A549 (cell line): ENCODE measurements around the gene UNC13B. TPM values are rescaled to one million over a fixed set of nuclear protein-coding genes. Genes with fewer than 3 reads are reported as not detected.

Source experiments
- ATAC-seq, 2 experiments: fragments of 200-7000 bp in 1 of 2; fragments of >200 bp in 1 of 2; cut with Nextera tagmentation in 1 of 2; cut with Tn5 transposase in 1 of 2; 3 replicates each; pipeline versions ENCODE4 v1.8.0 to v1.9.1; 2018 to 2020; ENCODE audit warnings: mild to moderate bottlenecking in 1 of 2, moderate library complexity in 1 of 2
- CTCF ChIA-PET: fragments of 300-600 bp; sonication (Branson Sonifier 250); formaldehyde crosslinking; extraction: SDS; loops from one replicate; lab custom pipeline; 2021; ENCODE audit warnings: antibody characterized with exemption, inconsistent platforms; lab: Yijun Ruan, JAX
- POLR2A ChIA-PET: fragments of 350-600 bp; formaldehyde crosslinking; extraction: SDS; loops from one replicate; lab custom pipeline; 2021; ENCODE audit warnings: antibody characterized with exemption, inconsistent platforms; lab: Yijun Ruan, JAX
- DNase-seq, 2 experiments: peaks; one replicate each; pipeline versions ENCODE4 v3.0.0 to v3.0.0-alpha.2; 2011 to 2016; ENCODE audit warnings: low read depth in 1 of 2, low spot score in 1 of 2
- FAIRE-seq: peaks from 2 replicates; lab custom pipeline; 2011; peaks lifted over from hg19 to GRCh38; lab: Jason Lieb, UNC
- H3K27ac ChIP-seq, 2 experiments: fragments of >200 bp; sonication (Bioruptor Twin); formaldehyde crosslinking; 3 replicates each; pipeline ENCODE4 v1.5.1; 2016 to 2017
- H3K4me1 ChIP-seq: fragments of >200 bp; sonication (Bioruptor Twin); formaldehyde crosslinking; 3 replicates; pipeline ENCODE4 v1.6.1; 2016
- H3K4me2 ChIP-seq: fragments of >200 bp; sonication (Bioruptor Twin); formaldehyde crosslinking; 3 replicates; pipeline ENCODE4 v1.6.1; 2016
- H3K4me3 ChIP-seq: fragments of >200 bp; sonication (Bioruptor Twin); formaldehyde crosslinking; 3 replicates; pipeline ENCODE4 v1.5.1; 2016
- H3K9me3 ChIP-seq: fragments of >200 bp; sonication (Bioruptor Twin); formaldehyde crosslinking; 3 replicates; pipeline ENCODE4 v1.6.1; 2016
- ATOH8 ChIP-seq: fragments of 250-450 bp; sonication (Bioruptor Pico); IDR thresholded peaks from 2 replicates; pipeline ENCODE4 v1.5.0; 2020; ENCODE audit warnings: low read depth, mild to moderate bottlenecking, moderate library complexity
- CEBPB ChIP-seq, 2 experiments: fragments of >200 bp in 1 of 2; sonication (Bioruptor Twin) in 1 of 2; formaldehyde crosslinking in 1 of 2; IDR thresholded peaks; 2 replicates each; pipeline ENCODE4 v1.6.1; 2012 to 2016
- CHD4 ChIP-seq: fragments of 200-600 bp; sonication (generic); IDR thresholded peaks from 2 replicates; pipeline ENCODE4 v1.6.1; 2016; ENCODE audit warnings: antibody characterized with exemption, mild to moderate bottlenecking, borderline replicate concordance
- EHF ChIP-seq: fragments of 250-450 bp; sonication (Bioruptor Pico); IDR thresholded peaks from 2 replicates; pipeline ENCODE4 v1.5.0; 2020; ENCODE audit warnings: mild to moderate bottlenecking
- EHMT2 ChIP-seq: fragments of 200-600 bp; sonication (generic); IDR thresholded peaks from 2 replicates; pipeline ENCODE4 v1.6.1; 2016; ENCODE audit warnings: antibody characterized with exemption, low read depth, mild to moderate bottlenecking, moderate library complexity
- FOSL2 ChIP-seq, 2 experiments: fragments of 450-650 bp in 1 of 2; fragments of >200 bp in 1 of 2; sonication (Bioruptor Twin) in 1 of 2; formaldehyde crosslinking; IDR thresholded peaks; 2 replicates each; pipeline versions ENCODE4 v1.5.0 to v1.6.1; 2016 to 2020; ENCODE audit warnings: mild to moderate bottlenecking in 1 of 2, moderate library complexity in 1 of 2
- HDAC2 ChIP-seq: fragments of 200-600 bp; sonication (generic); IDR thresholded peaks from 2 replicates; pipeline ENCODE4 v1.6.1; 2016
- HOXA7 ChIP-seq: fragments of 250-450 bp; sonication (Bioruptor Pico); IDR thresholded peaks from 2 replicates; pipeline ENCODE4 v1.5.0; 2020; ENCODE audit warnings: mild to moderate bottlenecking, moderate library complexity
- HOXB5 ChIP-seq: fragments of 250-450 bp; sonication (Bioruptor Pico); IDR thresholded peaks from 2 replicates; pipeline ENCODE4 v1.5.0; 2020; ENCODE audit warnings: mild to moderate bottlenecking, moderate library complexity
- JUN ChIP-seq, 2 experiments: fragments of >200 bp; sonication (Bioruptor Twin); formaldehyde crosslinking; IDR thresholded peaks; 2 replicates in 1 of 2; 3 replicates in 1 of 2; pipeline ENCODE4 v1.6.1; 2016 to 2017
- JUNB ChIP-seq: fragments of >200 bp; sonication (Bioruptor Twin); formaldehyde crosslinking; IDR thresholded peaks from 2 replicates; pipeline ENCODE4 v1.6.1; 2016
- KDM5A ChIP-seq: fragments of 200-600 bp; sonication (generic); IDR thresholded peaks from 2 replicates; pipeline ENCODE4 v1.6.1; 2016; ENCODE audit warnings: antibody characterized with exemption, mild to moderate bottlenecking
- MAX ChIP-seq: IDR thresholded peaks from 2 replicates; pipeline ENCODE4 v1.6.1; 2012
- NFE2L2 ChIP-seq: fragments of 150-350 bp; conservative IDR thresholded peaks from 2 replicates; pipeline ENCODE4 v1.6.1; 2014; ENCODE audit warnings: low read length
- NPAS2 ChIP-seq: fragments of 250-450 bp; sonication (Bioruptor Pico); IDR thresholded peaks from 2 replicates; pipeline ENCODE4 v1.8.0; 2022; ENCODE audit warnings: mild to moderate bottlenecking, moderate library complexity, borderline replicate concordance
- NR3C1 ChIP-seq: fragments of >200 bp; sonication (Bioruptor Twin); formaldehyde crosslinking; IDR thresholded peaks from 3 replicates; pipeline ENCODE4 v1.6.1; 2017
- PBX3 ChIP-seq: IDR thresholded peaks from 2 replicates; pipeline ENCODE4 v1.6.1; 2012
- POLR2AphosphoS2 ChIP-seq: conservative IDR thresholded peaks from 2 replicates; pipeline ENCODE4 v1.6.1; 2012; ENCODE audit warnings: low read length, improper control_type of control experiment, inconsistent platforms
- REST ChIP-seq: fragments of 200-600 bp; sonication (generic); IDR thresholded peaks from 2 replicates; pipeline ENCODE4 v1.6.1; 2016; ENCODE audit warnings: antibody characterized with exemption, mild to moderate bottlenecking, moderate library complexity
- TFCP2L1 ChIP-seq: fragments of 250-450 bp; sonication (Bioruptor Pico); IDR thresholded peaks from 2 replicates; pipeline ENCODE4 v1.5.0; 2021; ENCODE audit warnings: mild to moderate bottlenecking
- TP53 ChIP-seq: fragments of 250-450 bp; sonication (Bioruptor Pico); IDR thresholded peaks from 2 replicates; pipeline ENCODE4 v1.5.0; 2021; ENCODE audit warnings: mild to moderate bottlenecking, moderate library complexity
- ZSCAN20 ChIP-seq: fragments of 250-450 bp; sonication (Bioruptor Pico); IDR thresholded peaks from 2 replicates; pipeline ENCODE4 v1.8.0; 2022; ENCODE audit warnings: mild to moderate bottlenecking, moderate library complexity
- WGBS: methylation state at CpG from one replicate; pipeline ENCODE4 v1.1.6; 2017; ENCODE audit errors: missing lambda C conversion rate; 5-methylcytosine and 5-hydroxymethylcytosine counted together
- polyA plus RNA-seq, 4 experiments: library from polyadenylated mRNA; depleted of rRNA in 3 of 4; stranded (reverse); fragments of >200 nt; fragmentation: RNase III in 1 of 4; extraction: RNeasy Plus Mini Kit Qiagen cat#74134 plus additional on column Dnase treatment in 1 of 4; gene quantifications; 2 replicates in 3 of 4; 3 replicates in 1 of 4; pipeline ENCODE4 v1.2.3, GENCODE V29; 2011 to 2017

The UNC13B gene
- polyA plus RNA-seq, 2 of the 4 experiments (the other 2 are of a cell fraction), result 9.9 to 17.8 TPM

- peak overlapping the region in 1 of 2 experiments; percentile 8; a peak in 1 of 6 replicates for H3K27ac ChIP-seq
- no peak for TF ChIP-seq JUNB
- TF ChIP-seq TP53 (CRISPR knock-in tag), result no peak
- no peak for TF ChIP-seq ATOH8 (CRISPR knock-in tag)
- TF ChIP-seq REST, result no peak
- no peak for TF ChIP-seq HOXA7 (CRISPR knock-in tag)
- TF ChIP-seq POLR2AphosphoS2, result no peak
- no peak for TF ChIP-seq CHD4
- no peak for TF ChIP-seq NPAS2 (CRISPR knock-in tag)
- no peak for TF ChIP-seq MAX
- TF ChIP-seq HOXB5 (CRISPR knock-in tag), result no peak
- no peak for TF ChIP-seq CEBPB (IDR thresholded peaks at IDR 0.05)
- TF ChIP-seq KDM5A, result no peak
- TF ChIP-seq EHF, result no peak
- no peak for TF ChIP-seq TFCP2L1
- TF ChIP-seq NFE2L2, result no peak
- no peak for TF ChIP-seq PBX3
- H3K4me2 ChIP-seq, result no peak overlapping the region; the same call in 2 of the 3 replicates
- CTCF ChIA-PET, result interaction anchor here (0.6 to 1.0 kb wide), 2 partner anchors 305 to 650 kb away, joined by 3 read pairs; no protein-coding TSS in a partner anchor
- H3K4me1 ChIP-seq, result peaks cover 11% of the 10 kb centered on the region; the same call in 1 of the 3 replicates
- H3K4me3 ChIP-seq, result no peak overlapping the region
- DNase-seq (no peak), FAIRE-seq (no peak), ATAC-seq (no peak)
- 0 out of 3 replicates have a peak, but pooled peaks cover 8% of the 10 kb centered on the region for H3K9me3 ChIP-seq
- 50% methylated on average over 2 of the region's 2 CpGs for WGBS
- POLR2A ChIA-PET, result no interaction called here
Measured at GRCh38 chr9:35422753-35423152, 260.9 kb downstream of the UNC13B start.

- DNase-seq (peak in 1 of 2 experiments; percentile 29), FAIRE-seq (no peak), ATAC-seq (peak; percentile 49 to 50; a peak in 5 of 6 replicates)
- no peak overlapping the region for H3K4me3 ChIP-seq
- ChIA-PET CTCF (interaction anchor here (1.0 kb wide), 1 partner anchor 306 kb away, joined by 3 read pairs; no protein-coding TSS in a partner anchor), POLR2A (no interaction called here)
- peaks cover 11% of the 10 kb centered on the region; the same call in 1 of the 3 replicates for H3K4me1 ChIP-seq
- 0 out of 3 replicates have a peak, but pooled peaks cover 6% of the 10 kb centered on the region for H3K9me3 ChIP-seq
- no peak for TF ChIP-seq FOSL2 (IDR thresholded peaks at IDR 0.05)
- TF ChIP-seq FOSL2 (CRISPR knock-in tag; IDR thresholded peaks at IDR 0.05), result no peak
- no peak for TF ChIP-seq JUN (IDR thresholded peaks at IDR 0.05)
- TF ChIP-seq ZSCAN20 (CRISPR knock-in tag), result no peak
- no peak for TF ChIP-seq HDAC2
- no peak for TF ChIP-seq NFE2L2
- TF ChIP-seq NR3C1, result no peak
- TF ChIP-seq EHMT2, result no peak
- TF ChIP-seq NPAS2 (CRISPR knock-in tag), result no peak
- WGBS, result 60% methylated on average over 2 of the region's 2 CpGs
- H3K4me2 ChIP-seq, result peak overlapping the region; percentile 15; the same call in 2 of the 3 replicates
- H3K27ac ChIP-seq, result peak overlapping the region in 1 of 2 experiments; percentile 47; a peak in 3 of 6 replicates
Measured at GRCh38 chr9:35423499-35423898, 261.7 kb downstream of the UNC13B start.
